ACHN (cell line): ENCODE data around the gene TFAP2A.
A peak's percentile ranks its signal among the peaks of the same experiment; 100 is the strongest.

ENCODE experiments used
- DNase-seq: peaks from one replicate; pipeline ENCODE4 v3.0.0-alpha.2; 2015
- in situ Hi-C: cut with HindIII; loops from 2 replicates; pipeline ENCODE4 v1.10.0; 2017; ENCODE audit warnings: low sequenced_read_pairs, low pct_ligation_motif_present, low pct_unique_long_range_greater_than_20kb

Gene TFAP2A

GRCh38 chr6:10362300-10362699 lies 52.6 kb downstream of the TFAP2A start:
- no peak for DNase-seq
- in situ Hi-C loops = no loop called here

- no peak for DNase-seq
- in situ Hi-C loops = no loop called here
Observed at GRCh38 chr6:10361428-10361827, 53.4 kb downstream of the TFAP2A start.

- in situ Hi-C loops = no loop called here
- DNase-seq = no peak
Observed at GRCh38 chr6:10359581-10359980, 55.3 kb downstream of the TFAP2A start.

- DNase-seq = no peak
- in situ Hi-C loops = no loop called here
Observed at GRCh38 chr6:10355115-10355702, 59.7 kb downstream of the TFAP2A start.

GRCh38 chr6:10351791-10352190 lies 63.1 kb downstream of the TFAP2A start:
- in situ Hi-C loops = no loop called here

DNA sequence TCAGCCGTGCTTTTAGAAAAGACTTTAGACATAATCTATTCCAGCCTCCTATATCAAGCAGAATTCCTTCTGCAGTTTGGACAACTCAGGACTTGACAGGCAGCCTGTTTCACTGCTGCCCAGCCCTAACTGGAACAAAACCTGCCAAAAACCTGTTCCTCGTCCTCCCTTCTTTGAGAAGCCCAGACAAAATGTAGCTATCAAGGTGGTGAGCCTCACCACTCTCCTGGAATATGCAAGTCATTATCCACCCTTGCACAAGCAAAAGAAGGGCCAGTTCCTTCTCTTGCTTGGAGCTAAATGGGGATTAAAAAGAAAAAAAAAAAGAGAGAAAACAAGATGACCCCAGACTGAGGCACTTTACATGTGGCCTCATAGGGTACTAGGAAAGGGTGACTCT lies 64.2 kb downstream of the TFAP2A start:
- in situ Hi-C loops = no loop called here
- no peak for DNase-seq

More at GRCh38 chr6:10351791-10352190, 63.1 kb downstream of the TFAP2A start:
- no peak for DNase-seq

DNA sequence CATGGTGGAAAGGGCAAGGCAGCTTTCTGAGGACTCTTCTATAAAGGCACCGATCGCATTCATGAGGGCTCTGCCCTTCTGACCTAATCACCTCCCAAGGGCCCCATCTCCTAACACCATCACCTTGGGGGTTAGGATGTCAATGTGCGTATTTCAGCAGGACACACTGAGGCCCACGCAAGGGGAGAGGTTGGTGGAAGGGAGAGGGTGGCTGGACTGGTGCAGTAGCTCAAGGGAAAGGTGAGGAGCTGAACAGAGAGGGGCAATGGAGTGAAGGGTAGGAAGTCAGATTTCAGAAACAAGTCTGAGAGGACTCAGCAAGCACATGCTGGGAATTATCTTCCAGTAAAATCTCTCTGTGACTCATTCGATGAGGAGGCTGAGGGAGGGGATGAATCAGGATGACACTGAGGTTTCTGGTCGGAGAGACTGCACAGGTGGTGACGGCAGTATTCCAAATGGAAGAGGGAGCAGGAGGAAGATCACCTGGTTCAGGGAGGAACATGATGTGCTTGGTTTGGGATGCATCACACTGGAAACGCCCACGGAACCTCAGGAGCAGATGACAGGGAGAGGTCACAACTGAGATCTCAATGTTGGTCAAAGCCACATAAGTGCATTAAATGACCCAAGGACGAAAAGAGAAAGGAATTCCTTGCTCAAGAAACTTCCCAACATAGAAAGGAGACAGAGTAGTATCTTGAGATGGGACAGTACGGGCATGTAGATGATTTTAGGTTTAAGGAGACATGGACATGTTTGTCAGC lies 67.1 kb downstream of the TFAP2A start:
- in situ Hi-C loops = no loop called here
- peak; percentile 2 for DNase-seq
